ENCODE measurements around the gene PGAP6. TPM values are rescaled to one million over a fixed set of nuclear protein-coding genes. Genes with fewer than 3 reads are reported as not detected.

The PGAP6 gene
- polyA plus RNA-seq, 1 of the 3 experiments (the other 2 are of a cell fraction): 133 TPM

GRCh38 chr16:367333-367903, 14.4 kb downstream of the PGAP6 start:
- H4K20me1 ChIP-seq (ENCODE audit: insufficient read depth): no peaks in the 10 kb centered on the region
- H3K36me3 ChIP-seq (replicated peaks in 1 of 2; ENCODE audit: control insufficient read depth in 1 of 2, insufficient read depth in 2 of 2, low read length in 1 of 2): peaks cover 2 to 32% of the 10 kb centered on the region in 2 experiments
- no peak overlapping the region for H3K4me2 ChIP-seq
- 95% methylated on average over 7 of the region's 18 CpGs for WGBS (ENCODE audit: low lambda C conversion rate)
- CTCF ChIA-PET: interaction anchor here (0.8 to 1.6 kb wide), 2 partner anchors 9 to 302 kb away, joined by 3 to 4 read pairs; no protein-coding TSS in a partner anchor
- H2AFZ ChIP-seq (ENCODE audit: low read depth): no peak overlapping the region
- no peak overlapping the region for H3K27ac ChIP-seq (ENCODE audit: low read depth in 2 of 2, low read length in 1 of 2)
- TF ChIP-seq REST (IDR thresholded peaks at IDR 0.05; ENCODE audit: low read depth, low read length) (no peak), EP300 (IDR thresholded peaks at IDR 0.05; ENCODE audit: borderline replicate concordance in 1 of 2, low read depth in 1 of 2, low read length in 1 of 2) (no peak), SIN3A (IDR thresholded peaks at IDR 0.05; ENCODE audit: borderline replicate concordance, low read depth, low read length) (no peak), NFIC (IDR thresholded peaks at IDR 0.05; ENCODE audit: borderline replicate concordance) (no peak), FOXM1 (IDR thresholded peaks at IDR 0.05; ENCODE audit: low read depth) (no peak), GATA2 (CRISPR knock-in tag; IDR thresholded peaks at IDR 0.05) (no peak), ZBTB33 (IDR thresholded peaks at IDR 0.05; ENCODE audit: borderline replicate concordance, low read depth) (no peak), NRF1 (IDR thresholded peaks at IDR 0.05; ENCODE audit: low read depth, low read length) (no peak), PBX3 (IDR thresholded peaks at IDR 0.05) (no peak), USF2 (IDR thresholded peaks at IDR 0.05; ENCODE audit: borderline replicate concordance, low read depth, low read length) (no peak), RCOR1 (IDR thresholded peaks at IDR 0.05; ENCODE audit: low read length) (no peak), GABPA (IDR thresholded peaks at IDR 0.05; ENCODE audit: low read depth) (no peak), EZH2phosphoT487 (IDR thresholded peaks at IDR 0.05; ENCODE audit: borderline replicate concordance, low read depth) (no peak), RFX5 (IDR thresholded peaks at IDR 0.05; ENCODE audit: low read length) (no peak), TAF1 (IDR thresholded peaks at IDR 0.05; ENCODE audit: borderline replicate concordance, low read depth, low read length) (no peak), FOXJ3 (CRISPR knock-in tag; IDR thresholded peaks at IDR 0.05) (no peak), MEF2A (IDR thresholded peaks at IDR 0.05; ENCODE audit: borderline replicate concordance, low read depth) (no peak), YY1 (IDR thresholded peaks at IDR 0.05; ENCODE audit: low read depth) (no peak), SMC3 (IDR thresholded peaks at IDR 0.05; ENCODE audit: low read depth, low read length) (no peak), IRF3 (IDR thresholded peaks at IDR 0.05; ENCODE audit: low read depth, low read length) (no peak)
- H3K9me3 ChIP-seq: no peaks in the 10 kb centered on the region
- no peaks in the 10 kb centered on the region for H3K9me2 ChIP-seq
- H3K9ac ChIP-seq: no peak overlapping the region
- POLR2A ChIA-PET: no interaction called here
- H3K4me1 ChIP-seq (ENCODE audit: control insufficient read depth in 1 of 2, insufficient read depth in 2 of 2, low read depth in 1 of 2, low read length in 1 of 2): peaks cover 8 to 33% of the 10 kb centered on the region in 2 experiments; a peak in 2 of 4 replicates
- no peaks in the 10 kb centered on the region; the same call in 1 of the 2 replicates for H3K79me2 ChIP-seq (ENCODE audit: insufficient read depth)
- peaks cover 12% of the 10 kb centered on the region for H3F3A ChIP-seq (replicated peaks; ENCODE audit: insufficient read depth)
- no peak overlapping the region for H3K4me3 ChIP-seq (ENCODE audit: low read depth in 2 of 2, low read length in 1 of 2)
- DNase-seq: no peak
- no peaks in the 10 kb centered on the region for H3K27me3 ChIP-seq (ENCODE audit: insufficient read depth)

All from SK-N-SH (cell line).